Effector CD4-positive, alpha-beta T cell (primary cell): ENCODE measurements around the gene SETD1B.
A peak's percentile ranks its signal among the peaks of the same experiment; 100 is the strongest.
"Not testable (repeated sequence)": the region's sequence is repeated elsewhere in the genome, so short reads cannot be mapped to it uniquely, and the experiment has no call there.

Source experiments
- DNase-seq: peaks from one replicate; pipeline ENCODE4 v3.0.0-alpha.2; 2020

Gene SETD1B

DNA sequence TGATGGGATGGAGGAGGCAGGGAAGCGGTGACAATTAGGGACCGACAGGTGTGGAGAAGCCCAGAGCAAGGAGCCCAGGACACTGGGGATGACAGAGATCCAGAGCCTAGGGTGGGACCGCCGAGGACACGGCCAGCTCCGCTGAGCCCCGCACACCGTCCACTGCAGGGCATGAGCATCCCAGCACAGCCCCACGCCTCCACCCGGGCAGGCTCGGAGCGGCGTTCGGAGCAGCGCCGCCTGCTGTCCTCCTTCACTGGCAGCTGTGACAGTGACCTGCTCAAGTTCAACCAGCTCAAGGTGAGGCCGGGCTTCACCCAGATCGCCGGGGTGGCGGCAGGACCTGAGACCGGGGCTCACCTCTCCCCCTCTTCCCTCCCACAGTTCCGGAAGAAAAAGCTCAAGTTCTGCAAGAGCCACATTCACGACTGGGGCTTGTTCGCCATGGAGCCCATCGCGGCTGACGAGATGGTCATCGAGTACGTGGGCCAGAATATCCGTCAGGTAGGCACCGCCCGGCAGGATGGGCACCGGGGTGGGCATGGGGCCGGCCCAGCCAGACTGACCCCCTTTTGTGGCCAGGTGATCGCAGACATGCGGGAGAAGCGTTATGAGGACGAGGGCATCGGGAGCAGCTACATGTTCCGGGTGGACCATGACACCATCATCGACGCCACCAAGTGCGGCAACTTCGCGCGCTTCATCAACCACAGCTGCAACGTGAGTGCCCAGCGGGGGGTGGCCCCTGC lies 23.7 kb downstream of the SETD1B start:
- DNase-seq = no peak

- no peak for DNase-seq
Measured at GRCh38 chr12:121828306-121828705, 24.5 kb downstream of the SETD1B start.

DNA sequence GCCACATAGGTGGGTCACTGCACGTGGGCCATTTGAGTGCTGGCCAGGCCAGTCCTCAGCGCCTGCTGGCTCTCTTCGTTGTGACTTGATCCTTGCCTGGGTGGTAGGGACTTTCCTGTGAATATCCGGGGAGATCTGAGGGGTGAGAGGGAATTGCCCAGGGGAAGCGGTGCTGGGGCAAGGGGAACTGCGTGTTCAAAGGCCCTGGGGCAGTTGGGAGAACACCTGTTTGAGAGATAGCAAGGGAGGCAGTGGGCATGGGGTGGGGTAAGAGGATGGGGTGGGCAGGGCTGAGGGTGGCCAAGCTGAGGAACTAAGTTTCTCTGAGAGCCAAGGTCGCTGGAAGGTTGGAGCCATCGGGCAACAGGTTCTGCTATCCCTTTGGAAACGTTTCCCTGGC lies 25.0 kb downstream of the SETD1B start:
- no peak for DNase-seq

DNA sequence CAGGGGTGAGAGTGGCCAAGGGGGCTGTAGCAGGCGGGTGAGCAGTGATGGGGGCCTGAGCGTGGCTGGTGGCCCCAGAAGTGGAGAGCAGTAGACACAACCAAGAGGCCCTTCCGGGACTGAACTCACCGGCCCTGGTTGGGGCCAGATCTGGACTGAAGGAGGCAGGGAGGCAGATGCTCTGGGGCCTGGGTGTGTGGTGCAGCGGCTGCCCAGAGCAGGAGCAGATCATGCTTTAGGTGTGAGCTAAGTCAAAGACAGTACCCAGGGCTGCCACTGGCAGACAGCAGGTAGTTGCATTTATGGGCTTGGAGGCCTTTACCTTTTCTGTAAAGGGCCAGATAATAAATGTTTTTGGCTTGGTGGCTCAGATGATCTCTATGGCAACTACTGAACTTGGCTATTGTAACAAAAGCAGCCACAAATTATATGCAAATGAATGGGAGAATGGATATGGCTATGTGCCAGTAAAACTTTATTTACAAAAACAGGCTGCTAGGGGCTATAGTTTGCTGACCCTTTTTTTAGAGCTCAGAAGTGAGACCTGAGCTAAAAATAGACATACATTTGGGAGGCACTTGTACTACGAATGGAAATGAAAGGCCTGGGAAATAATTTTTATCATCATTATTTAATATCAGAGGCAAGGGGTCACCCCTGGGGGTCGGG lies 25.6 kb downstream of the SETD1B start:
- DNase-seq = no peak

GRCh38 chr12:121830134-121830533 lies 26.3 kb downstream of the SETD1B start:
- DNase-seq = no peak

DNA sequence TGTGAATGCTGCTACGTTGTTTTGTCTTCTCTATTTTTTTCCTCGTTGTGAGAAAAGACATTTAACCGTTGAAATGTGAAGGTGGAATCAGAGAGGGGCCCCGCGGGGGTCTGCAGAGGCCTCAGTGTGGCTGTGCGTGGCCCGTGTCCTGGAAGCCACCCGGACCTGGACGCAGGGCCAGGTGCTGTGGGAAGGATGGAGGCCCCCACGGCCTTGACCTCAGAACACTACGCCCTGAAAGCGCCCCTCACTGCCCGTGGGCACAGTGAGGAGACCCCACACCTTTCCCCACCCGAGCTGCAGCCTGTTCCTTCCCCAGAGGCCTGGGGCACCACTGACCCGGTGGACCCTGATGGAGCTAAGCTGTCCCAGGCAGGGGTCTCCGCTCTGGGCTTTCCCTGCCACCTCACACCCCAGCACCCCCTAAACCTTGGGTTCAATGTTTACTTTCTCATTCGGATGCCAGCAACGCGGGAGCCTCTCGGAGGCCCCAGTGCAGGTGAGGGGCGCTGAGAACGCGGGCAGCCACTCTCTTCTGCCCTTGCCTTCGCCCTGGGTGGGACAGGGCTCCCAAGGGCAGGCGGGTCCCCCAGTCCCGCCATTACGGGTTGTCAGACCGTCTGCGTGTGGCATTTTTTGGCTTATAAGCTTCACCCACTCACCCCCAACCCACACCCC lies 26.9 kb downstream of the SETD1B start:
- DNase-seq = no peak

- DNase-seq = no peak
Measured at GRCh38 chr12:121831571-121832245, 27.9 kb downstream of the SETD1B start.

- no peak for DNase-seq
Measured at GRCh38 chr12:121837680-121838079, 33.9 kb downstream of the SETD1B start.

DNA sequence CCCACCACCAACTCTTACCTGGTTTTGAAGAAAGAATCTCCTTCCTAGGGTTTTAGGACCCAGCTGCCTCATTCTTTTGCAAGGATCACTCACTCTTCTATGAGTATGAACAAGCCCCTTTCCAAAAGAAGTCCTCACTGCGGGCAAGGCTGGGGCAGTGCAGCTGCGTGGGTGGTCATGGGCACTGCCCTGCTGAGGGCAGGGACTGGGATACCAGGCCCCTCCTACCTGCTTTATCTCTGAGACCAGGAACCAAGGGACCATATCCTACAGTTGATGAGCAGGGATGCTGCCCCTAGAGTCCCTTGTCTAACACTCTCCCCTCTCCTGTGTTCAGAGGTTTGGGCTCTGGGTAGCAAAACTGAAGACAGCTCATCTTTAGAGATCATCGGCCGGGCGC lies 34.3 kb downstream of the SETD1B start:
- DNase-seq = no peak

DNA sequence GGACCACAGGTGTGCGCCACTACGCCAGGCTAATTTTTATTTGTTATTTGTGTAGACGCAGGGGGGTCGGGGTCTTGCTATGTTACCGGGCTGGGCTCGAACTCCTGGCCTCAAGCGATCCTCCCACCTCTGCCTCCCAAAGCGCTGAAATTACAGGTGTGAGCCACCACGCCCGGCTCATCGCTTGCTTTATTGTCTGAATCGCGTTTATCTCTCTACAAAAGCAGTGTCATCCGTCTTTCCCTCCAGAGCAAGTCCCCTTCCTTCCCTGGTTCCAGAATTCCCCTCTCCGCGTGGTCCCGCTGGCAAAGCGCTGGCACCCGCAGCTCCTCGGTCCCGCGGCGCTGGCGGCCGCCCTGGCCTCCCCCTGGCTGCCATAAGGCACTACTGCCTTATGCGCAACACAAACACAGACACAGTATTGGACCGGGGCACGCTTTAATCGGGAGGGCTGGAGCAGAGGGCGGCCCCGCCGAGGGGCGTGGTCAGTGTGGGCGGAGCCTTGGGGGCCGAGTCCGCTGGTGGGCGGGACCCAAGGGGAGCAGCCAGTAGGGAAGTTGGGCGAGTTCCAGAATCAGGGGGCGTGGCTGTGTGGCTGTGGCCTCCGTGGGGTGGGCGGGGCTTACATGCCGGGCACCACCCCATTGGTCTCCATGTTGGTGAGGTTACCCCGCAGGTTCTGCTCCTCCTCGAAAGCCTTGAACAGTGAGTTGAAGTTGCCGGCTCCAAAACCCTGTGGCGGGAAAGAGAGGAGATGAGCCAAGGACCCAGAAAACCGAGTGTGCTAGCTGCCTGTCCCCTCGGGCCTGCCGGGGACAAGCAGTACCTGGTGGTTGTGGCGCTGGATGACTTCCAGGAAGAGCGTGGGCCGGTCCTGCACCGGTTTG lies 35.5 kb downstream of the SETD1B start:
- peak; percentile 100 for DNase-seq

- DNase-seq = no peak
Measured at GRCh38 chr12:121839993-121840761, 36.4 kb downstream of the SETD1B start.

GRCh38 chr12:121843236-121843982 lies 39.6 kb downstream of the SETD1B start:
- DNase-seq = no peak

DNA sequence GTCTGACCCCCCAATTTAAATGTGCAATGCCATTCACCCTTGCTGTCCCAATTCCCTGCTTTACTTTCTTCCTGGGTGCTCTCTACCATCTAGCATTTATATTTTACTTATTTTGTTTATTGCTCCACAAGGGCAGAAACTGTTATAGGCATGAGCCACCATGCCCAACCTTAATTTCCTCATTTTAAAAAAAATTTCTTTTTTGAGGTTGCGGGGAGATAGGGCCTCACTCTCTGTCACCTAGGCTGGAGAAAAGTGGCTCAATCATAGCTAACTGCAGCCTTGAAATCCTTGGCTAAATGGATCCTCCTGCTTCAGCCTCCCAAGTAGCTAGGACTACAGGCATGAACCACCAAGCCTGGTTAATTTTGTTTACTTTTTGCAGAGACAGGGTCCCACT lies 41.9 kb downstream of the SETD1B start:
- no peak for DNase-seq

DNA sequence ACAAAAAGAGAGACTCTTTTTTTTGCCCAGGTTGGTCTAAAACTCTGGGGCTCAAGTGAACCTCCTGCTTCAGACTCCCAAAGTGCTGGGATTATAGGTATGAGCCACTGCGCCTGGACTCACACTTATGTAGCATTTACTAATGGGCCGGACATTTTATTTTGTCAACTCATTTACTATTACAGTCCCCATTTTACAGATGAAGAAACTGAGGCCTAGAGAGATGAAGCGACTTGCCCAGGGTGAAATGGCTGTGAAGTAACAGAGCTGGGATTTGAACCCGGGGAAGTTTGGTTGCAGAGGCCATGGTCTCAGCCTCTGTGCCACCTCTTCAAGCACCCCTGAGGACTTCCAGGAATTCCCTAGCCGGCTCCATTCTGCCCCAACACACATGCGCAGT lies 45.4 kb downstream of the SETD1B start:
- no peak for DNase-seq

DNA sequence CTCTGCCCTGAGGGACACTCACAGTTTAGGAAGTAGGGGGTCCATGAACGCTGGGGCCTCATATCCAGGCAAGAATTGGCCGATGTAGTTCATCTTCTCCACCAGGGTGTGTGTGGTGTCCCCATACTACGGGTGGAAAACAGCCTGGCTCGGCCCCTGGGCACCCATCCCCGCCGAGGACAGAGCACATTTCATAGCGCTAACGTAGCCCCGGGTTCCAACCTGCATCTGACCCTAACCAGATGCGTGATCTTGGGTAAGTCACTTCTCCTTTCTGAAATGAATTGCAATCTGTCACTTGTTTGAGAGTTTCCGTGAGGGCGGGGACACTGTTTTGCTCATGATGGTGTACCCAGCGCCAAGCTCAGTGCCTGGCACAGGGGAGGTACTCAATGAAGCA lies 45.9 kb downstream of the SETD1B start:
- DNase-seq = no peak

DNA sequence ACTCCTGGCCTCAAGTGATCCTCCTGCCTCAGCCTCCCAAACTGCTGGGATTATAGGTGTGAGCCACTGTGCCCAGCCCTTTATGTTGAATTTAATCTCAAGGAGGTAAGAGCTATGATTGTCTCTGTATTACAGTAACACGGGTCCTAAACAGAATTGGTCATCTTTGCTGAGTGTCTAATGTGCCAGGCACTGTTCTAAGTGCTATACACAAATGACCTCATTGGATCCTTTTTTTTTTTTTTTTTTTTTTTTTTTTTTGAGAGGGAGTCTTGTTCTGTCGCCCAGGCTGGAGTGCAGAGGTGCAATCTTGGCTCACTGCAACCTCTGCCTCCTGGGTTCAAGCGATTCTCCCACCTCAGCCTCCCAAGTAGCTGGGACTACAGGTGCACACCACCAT lies 48.6 kb downstream of the SETD1B start:
- not testable (repeated sequence) for DNase-seq

DNA sequence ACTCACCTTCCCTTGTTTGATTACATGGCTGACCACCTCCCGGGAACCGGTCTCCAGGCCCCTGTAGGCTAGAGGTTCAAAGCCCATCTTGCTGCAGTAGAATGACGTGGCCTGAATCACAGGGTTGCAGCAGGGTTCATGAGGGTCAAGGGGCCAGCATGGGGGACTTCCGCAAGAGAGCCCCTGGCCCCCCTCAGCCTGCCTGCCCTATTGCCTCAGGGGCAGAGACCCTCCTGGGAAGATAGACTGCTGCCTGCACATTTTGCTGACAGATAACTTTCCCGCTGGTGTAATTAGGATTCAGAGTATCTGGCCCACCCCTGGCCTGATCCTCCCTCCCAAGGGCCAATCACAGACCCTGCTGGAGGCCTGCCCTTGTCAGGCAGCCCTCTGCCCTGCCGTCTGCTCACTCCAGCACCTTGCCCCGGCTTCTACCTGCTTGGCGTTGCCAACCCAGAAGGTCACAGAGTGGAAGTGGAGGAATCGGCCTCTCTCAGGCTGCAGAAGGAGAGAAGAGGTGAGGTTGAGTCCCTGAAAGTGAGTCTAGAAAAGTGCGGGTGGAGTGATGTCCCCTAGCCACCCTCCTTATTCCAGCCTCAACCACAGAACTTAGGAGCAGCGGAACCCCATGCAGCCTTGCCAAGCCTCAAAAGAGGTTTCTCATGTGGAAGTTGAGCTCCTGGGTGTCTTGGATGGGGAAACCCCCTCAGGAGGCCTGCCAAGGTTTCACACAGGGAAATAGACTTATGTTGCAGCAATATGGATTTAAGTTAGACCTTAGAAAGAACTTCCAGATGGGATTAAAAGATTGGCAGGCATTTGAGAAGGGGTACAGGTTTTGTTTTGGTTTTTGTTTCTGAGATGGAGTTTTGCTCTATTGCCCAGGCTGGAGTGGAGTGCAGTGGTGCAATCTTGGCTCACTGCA lies 53.8 kb downstream of the SETD1B start:
- no peak for DNase-seq

DNA sequence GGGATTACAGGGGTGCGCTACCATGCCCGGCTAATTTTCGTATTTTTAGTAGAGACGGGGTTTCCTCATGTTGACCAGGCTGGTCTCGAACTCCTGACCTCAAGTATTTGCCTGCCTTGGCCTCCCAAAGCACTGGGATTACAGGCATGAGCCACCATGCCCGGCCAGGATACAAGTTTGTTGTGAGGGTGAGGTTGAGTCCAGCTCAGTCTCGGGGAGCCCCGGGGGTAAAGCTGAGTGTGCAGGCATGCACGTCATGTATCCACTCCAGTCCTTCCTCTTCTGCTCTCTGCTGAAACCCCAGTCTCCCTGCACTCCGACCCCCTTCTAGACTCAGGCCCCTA lies 54.5 kb downstream of the SETD1B start:
- no peak for DNase-seq

DNA sequence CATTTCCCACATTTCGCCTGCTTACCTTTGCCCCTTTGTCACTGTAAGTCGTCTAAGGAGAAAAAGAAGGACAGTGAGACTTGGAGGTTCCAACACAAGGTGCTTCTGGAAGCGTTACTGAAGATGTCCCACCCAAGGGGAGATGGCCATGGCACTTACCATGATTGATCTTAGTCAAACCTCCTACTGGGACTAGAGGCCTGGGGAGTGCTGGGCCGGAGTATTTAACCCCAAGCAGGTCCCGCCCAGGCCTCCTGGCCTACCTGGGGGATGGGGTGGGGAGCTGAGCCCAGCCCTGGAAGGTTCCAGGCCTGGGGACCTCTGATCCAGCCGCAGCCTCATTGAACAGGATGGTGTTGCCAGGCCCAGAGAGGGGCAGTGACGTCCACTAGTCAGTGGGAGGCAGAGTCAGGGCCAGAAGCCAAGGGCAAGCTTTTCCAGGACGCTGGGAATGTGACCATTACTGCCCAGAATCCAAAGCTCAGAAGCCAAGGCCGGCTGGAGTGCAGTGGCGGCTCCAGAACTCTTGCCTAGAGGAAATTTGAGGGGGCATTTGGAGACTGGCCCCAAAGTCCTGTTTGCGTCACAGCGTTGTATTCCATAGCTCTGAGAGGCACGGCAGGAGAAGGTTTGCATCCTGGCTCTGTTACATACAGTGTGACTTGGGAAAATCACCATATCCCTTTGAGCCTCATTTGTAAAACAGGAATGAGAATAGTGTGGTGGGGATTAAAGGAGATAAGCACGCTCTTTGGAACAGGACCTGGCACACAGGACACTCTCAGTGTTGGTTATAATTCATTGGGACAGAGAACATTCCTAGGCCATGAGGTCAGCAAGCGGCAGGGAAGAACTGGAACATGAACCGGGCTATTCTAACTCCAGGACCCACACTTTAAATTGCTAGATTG lies 55.1 kb downstream of the SETD1B start, which contains the start of gene HPD:
HPD (minus strand) TSS at position 198 of the 911 bp plus-strand sequence; CDS start at position 162, 36 bp downstream.
- DNase-seq = no peak
